MCF 10A (cell line): ENCODE measurements around the gene SLC2A6. TPM values are rescaled to one million over a fixed set of nuclear protein-coding genes. Genes with fewer than 3 reads are reported as not detected.

Experiments used
- BruUV-seq: library from RNA; stranded (reverse); fragments of 400-500 nt; replicated peaks from 2 replicates; lab custom pipeline; 2021; lab: Mats Ljungman, UMichigan
- CTCF ChIA-PET: fragments of 300-600 bp; sonication (Branson Sonifier 250); formaldehyde crosslinking; extraction: SDS; loops from one replicate; lab custom pipeline; 2021; ENCODE audit warnings: antibody characterized with exemption, inconsistent platforms; lab: Yijun Ruan, JAX
- POLR2A ChIA-PET: fragments of 300-600, 350-650 bp; sonication (Branson Sonifier 250); formaldehyde crosslinking; extraction: SDS; loops from one replicate; lab custom pipeline; 2020; ENCODE audit warnings: antibody characterized with exemption, inconsistent platforms; lab: Yijun Ruan, JAX
- DNase-seq: peaks from one replicate; pipeline ENCODE4 v3.0.0-alpha.2; 2018; ENCODE audit not compliant: unreplicated experiment
- H3K27ac Mint-ChIP-seq: one replicate; pipeline ENCODE4 v1.8.0; 2022; ENCODE audit warnings: mild to moderate bottlenecking, low read depth, mixed read lengths; ENCODE audit not compliant: unreplicated experiment
- H3K27me3 Mint-ChIP-seq: one replicate; pipeline ENCODE4 v1.8.0; 2022; ENCODE audit warnings: mixed read lengths; ENCODE audit not compliant: insufficient read depth, unreplicated experiment
- H3K36me3 Mint-ChIP-seq: one replicate; pipeline ENCODE4 v1.8.0; 2022; ENCODE audit warnings: mild to moderate bottlenecking, moderate library complexity, mixed read lengths; ENCODE audit not compliant: insufficient read depth, unreplicated experiment
- H3K4me1 Mint-ChIP-seq: one replicate; pipeline ENCODE4 v1.8.0; 2022; ENCODE audit warnings: mixed read lengths; ENCODE audit not compliant: insufficient read depth, unreplicated experiment
- H3K4me3 Mint-ChIP-seq: one replicate; pipeline ENCODE4 v1.8.0; 2022; ENCODE audit warnings: mild to moderate bottlenecking, moderate library complexity, mixed read lengths; ENCODE audit not compliant: unreplicated experiment
- H3K9me3 Mint-ChIP-seq: one replicate; pipeline ENCODE4 v1.8.0; 2022; ENCODE audit warnings: mixed read lengths; ENCODE audit not compliant: unreplicated experiment
- intact Hi-C: fragments of 100-400 bp; cut with micrococcal nuclease; formaldehyde crosslinking; loops from 2 replicates; pipeline ENCODE4 v1.14.1; 2022
- total RNA-seq: library from RNA; stranded (reverse); gene quantifications from 2 replicates; pipeline ENCODE4 v1.2.3, GENCODE V29; 2022
- TF ChIP-seq, protein P1 (sequence below): fragments of 200-600 bp; IDR thresholded peaks from one replicate; pipeline ENCODE4 v1.8.0; 2022; ENCODE audit warnings: antibody characterized with exemption, mild to moderate bottlenecking; ENCODE audit not compliant: unreplicated experiment

SLC2A6 gene
- total RNA-seq, 1 experiment from 2014 or later, result 0.42 TPM

DNA sequence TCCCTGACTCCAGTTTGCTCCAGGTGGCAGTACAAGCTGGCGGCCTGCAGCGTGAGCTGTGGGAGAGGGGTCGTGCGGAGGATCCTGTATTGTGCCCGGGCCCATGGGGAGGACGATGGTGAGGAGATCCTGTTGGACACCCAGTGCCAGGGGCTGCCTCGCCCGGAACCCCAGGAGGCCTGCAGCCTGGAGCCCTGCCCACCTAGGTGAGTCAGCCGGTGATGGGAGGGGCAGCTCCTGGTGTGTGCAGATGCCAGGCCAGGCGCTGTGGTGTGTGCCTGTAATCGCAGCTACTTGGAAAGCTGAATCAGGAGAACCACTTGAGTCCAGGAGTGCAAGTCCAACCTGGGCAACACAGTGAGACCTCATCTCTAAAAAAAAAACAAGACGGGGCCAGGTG is 29.1 kb downstream of the SLC2A6 start:
- intact Hi-C loops, result no loop called here
- CTCF ChIA-PET, result interaction anchor here (1.0 to 1.8 kb wide), 2 partner anchors 13 to 20 kb away, joined by 3 to 4 read pairs; no protein-coding TSS in a partner anchor
- TF ChIP-seq, protein P1, sequence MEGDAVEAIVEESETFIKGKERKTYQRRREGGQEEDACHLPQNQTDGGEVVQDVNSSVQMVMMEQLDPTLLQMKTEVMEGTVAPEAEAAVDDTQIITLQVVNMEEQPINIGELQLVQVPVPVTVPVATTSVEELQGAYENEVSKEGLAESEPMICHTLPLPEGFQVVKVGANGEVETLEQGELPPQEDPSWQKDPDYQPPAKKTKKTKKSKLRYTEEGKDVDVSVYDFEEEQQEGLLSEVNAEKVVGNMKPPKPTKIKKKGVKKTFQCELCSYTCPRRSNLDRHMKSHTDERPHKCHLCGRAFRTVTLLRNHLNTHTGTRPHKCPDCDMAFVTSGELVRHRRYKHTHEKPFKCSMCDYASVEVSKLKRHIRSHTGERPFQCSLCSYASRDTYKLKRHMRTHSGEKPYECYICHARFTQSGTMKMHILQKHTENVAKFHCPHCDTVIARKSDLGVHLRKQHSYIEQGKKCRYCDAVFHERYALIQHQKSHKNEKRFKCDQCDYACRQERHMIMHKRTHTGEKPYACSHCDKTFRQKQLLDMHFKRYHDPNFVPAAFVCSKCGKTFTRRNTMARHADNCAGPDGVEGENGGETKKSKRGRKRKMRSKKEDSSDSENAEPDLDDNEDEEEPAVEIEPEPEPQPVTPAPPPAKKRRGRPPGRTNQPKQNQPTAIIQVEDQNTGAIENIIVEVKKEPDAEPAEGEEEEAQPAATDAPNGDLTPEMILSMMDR, result no peak
- H3K4me3 Mint-ChIP-seq, result no peak overlapping the region
- H3K27me3 Mint-ChIP-seq, result peaks cover 15% of the 10 kb centered on the region
- peak; percentile 79 for DNase-seq
- H3K27ac Mint-ChIP-seq, result no peak overlapping the region
- H3K4me1 Mint-ChIP-seq, result no peaks in the 10 kb centered on the region
- POLR2A ChIA-PET, result interaction anchor here (1.0 to 1.3 kb wide), 2 partner anchors 10 to 14 kb away, joined by 3 to 7 read pairs; partner anchors contain the start of gene CACFD1
- no peaks in the 10 kb centered on the region for H3K36me3 Mint-ChIP-seq
- no peaks in the 10 kb centered on the region for H3K9me3 Mint-ChIP-seq
- no TSS peak for BruUV-seq

DNA sequence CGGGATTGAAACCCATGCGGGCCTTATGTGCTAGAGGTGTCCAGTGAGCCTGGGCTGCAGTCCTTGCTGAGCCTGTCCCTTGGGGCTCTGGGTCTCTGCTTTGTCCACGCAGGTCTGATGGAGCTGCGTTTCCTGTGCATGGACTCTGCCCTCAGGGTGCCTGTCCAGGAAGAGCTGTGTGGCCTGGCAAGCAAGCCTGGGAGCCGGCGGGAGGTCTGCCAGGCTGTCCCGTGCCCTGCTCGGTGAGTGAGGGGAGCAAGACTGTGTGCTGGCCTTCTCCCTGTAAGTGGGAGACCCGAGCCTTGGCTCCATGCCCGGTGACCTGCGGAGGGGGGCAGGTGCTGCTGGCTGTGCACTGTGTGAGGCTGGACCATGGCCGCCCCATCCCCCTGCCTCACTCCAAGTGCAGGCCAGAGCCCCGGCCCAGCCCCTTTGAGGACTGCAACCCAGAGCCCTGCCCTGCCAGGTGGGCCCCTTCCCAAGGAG is 30.4 kb downstream of the SLC2A6 start:
- Mint-ChIP-seq H3K27me3 (peaks cover 15% of the 10 kb centered on the region), H3K4me3 (no peak overlapping the region), H3K4me1 (no peaks in the 10 kb centered on the region), H3K27ac (no peak overlapping the region), H3K36me3 (no peaks in the 10 kb centered on the region), H3K9me3 (no peaks in the 10 kb centered on the region)
- intact Hi-C loops, result no loop called here
- TF ChIP-seq, protein P1, result no peak
- BruUV-seq, result no TSS peak
- POLR2A ChIA-PET, result no interaction called here
- CTCF ChIA-PET, result interaction anchor here (0.6 kb wide), 1 partner anchor 46 kb away, joined by 3 read pairs; no protein-coding TSS in a partner anchor
- no peak for DNase-seq

DNA sequence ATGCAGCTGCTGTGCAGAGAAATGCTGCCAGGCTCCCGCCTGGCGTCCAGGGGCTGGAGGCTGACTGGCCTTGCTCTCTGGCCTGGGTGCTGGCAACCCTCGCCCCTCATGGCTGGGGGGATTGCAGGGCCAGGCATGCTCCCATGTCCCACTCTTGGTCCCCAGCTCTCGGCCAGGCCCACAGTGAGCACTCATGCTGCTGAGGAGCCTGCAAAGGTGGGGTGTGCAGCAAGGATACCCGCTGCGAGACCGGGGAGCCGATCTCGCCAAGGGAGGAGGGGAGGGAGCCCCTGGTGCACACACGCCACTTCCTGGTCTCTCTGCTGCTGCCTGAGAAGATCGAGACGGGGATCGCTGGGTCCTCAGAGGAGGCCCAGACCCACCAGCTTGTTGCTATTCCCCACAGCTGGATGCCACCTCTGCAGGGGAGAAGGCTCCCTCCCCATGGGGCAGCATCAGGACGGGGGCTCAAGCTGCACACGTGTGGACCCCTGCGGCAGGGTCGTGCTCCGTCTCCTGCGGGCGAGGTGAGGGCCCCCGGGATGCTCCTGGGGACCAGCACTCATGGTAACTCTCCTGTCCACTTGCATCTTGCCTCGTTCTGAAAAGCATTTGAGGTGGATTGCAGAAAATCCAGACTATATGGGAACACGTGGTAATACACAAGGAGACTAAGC is 33.5 kb downstream of the SLC2A6 start:
- TF ChIP-seq, protein P1, result no peak
- Mint-ChIP-seq H3K27ac (no peak overlapping the region), H3K4me1 (no peaks in the 10 kb centered on the region), H3K9me3 (no peaks in the 10 kb centered on the region), H3K4me3 (no peak overlapping the region), H3K36me3 (no peaks in the 10 kb centered on the region), H3K27me3 (peaks cover 15% of the 10 kb centered on the region)
- POLR2A ChIA-PET, result interaction anchor here (1.5 to 1.8 kb wide), 2 partner anchors 14 to 69 kb away, joined by 5 read pairs; partner anchors contain the start of gene CACFD1
- CTCF ChIA-PET, result interaction anchor here (1.4 to 1.6 kb wide), 2 partner anchors 8 to 25 kb away, joined by 3 to 4 read pairs; no protein-coding TSS in a partner anchor
- DNase-seq, result no peak
- intact Hi-C loops, result no loop called here
- no TSS peak for BruUV-seq

DNA sequence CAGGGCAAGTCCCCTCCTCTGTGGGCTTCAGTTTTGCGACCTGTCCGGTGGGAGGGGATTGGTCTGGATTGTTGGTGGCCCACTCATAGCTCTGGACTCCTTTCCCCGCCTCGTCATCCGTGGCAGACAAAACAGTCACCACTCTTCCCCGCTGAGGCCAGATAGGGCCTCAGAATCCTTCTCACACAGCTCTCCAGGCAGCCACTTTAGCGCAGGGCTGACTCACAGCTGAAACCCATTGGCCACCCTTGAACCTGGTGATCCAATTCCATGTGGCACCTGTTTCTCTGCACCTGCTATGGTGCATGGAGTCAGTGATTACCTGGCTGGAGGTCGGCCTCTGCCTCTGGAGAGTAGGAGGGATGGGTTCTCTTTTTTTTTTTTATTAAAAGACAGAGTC is 34.9 kb downstream of the SLC2A6 start:
- H3K9me3 Mint-ChIP-seq, result no peaks in the 10 kb centered on the region
- no peaks in the 10 kb centered on the region for H3K4me1 Mint-ChIP-seq
- POLR2A ChIA-PET, result no interaction called here
- CTCF ChIA-PET, result interaction anchor here (0.5 to 1.6 kb wide), 3 partner anchors 10 to 355 kb away, joined by 3 read pairs; no protein-coding TSS in a partner anchor
- H3K27me3 Mint-ChIP-seq, result peaks cover 15% of the 10 kb centered on the region
- BruUV-seq, result no TSS peak
- H3K4me3 Mint-ChIP-seq, result no peak overlapping the region
- TF ChIP-seq, protein P1, result no peak
- intact Hi-C loops, result no loop called here
- H3K27ac Mint-ChIP-seq, result no peak overlapping the region
- no peaks in the 10 kb centered on the region for H3K36me3 Mint-ChIP-seq
- DNase-seq, result no peak
